ENCODE data around the gene ENTPD8. TPM values are rescaled to one million over a fixed set of nuclear protein-coding genes. Genes with fewer than 3 reads are reported as not detected.

Gene ENTPD8
- total and polyA plus RNA-seq, 2 of the 13 experiments (the other 11 are each of a cell fraction or from before 2014, with no cell fraction given), result 0.26 to 0.44 TPM

DNA sequence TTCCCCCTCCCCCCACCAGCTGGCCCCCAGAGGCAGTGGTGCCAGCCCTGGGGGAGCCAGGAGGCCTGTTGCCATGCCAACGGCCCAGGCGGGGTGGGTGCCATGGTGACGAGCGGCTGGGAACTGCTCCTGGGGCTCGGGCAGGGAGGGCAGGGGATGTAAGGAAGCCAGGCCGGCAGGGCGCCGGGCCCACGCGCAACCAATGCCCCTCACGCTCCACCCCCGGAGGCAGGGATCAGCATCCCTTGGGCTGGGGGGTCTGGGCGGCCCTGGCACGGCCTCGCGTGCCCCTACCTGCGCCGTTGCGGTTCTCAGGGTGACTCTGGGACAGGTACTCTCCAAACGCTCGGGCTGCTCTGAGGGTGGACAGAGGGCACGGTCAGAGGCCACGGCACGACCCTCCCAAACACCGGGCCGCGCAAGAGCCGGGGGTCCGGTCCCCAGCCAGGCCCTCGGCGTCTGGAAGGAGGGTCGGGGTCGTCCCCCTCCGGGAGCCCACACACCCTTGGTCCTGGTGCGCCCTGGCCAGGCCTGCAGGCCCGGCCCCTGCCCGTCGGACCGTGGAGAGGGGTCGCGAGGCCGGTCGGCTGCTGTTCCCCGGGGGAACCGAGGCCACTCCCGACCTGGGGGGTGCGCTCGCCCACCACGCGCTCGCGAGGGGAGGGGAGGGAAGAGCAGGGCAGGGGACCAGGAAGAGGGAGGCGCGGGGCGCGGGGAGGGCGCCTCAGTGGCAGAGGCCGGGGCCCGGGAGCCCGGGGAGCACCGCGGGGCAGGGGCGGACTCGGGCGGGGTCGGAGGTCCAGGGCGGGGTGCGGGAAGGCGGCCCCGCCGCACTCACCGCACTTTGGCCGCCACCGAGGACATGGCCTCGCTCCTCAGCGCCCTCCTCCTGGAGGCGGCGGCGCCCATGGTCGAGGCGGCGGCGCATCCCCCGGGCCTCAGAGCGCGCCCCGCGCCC lies 17.3 kb upstream of the ENTPD8 start (continued):
- TF ChIP-seq ZNF891 (CRISPR knock-in tag; IDR thresholded peaks at IDR 0.05) (no peak), U2AF2 (IDR thresholded peaks at IDR 0.05; ENCODE audit: low read depth, low read length) (no peak), ZNF430 (CRISPR knock-in tag; IDR thresholded peaks at IDR 0.05) (peak; percentile 56; the same call in 1 of the 2 replicates), SRY (CRISPR knock-in tag; IDR thresholded peaks at IDR 0.05) (peak; percentile 60), ZNF546 (CRISPR knock-in tag; conservative IDR thresholded peaks at IDR 0.05) (peak; percentile 60; the same call in 1 of the 2 replicates), MXI1 (IDR thresholded peaks at IDR 0.05; ENCODE audit: borderline replicate concordance, low read depth, low read length) (0 out of 3 replicates have a peak, but pooled peaks have one; percentile 41), ZFP82 (CRISPR knock-in tag; IDR thresholded peaks at IDR 0.05; ENCODE audit: borderline replicate concordance) (0 out of 2 replicates have a peak, but pooled peaks have one; percentile 59), ZNF703 (CRISPR knock-in tag; IDR thresholded peaks at IDR 0.05; ENCODE audit: borderline replicate concordance) (0 out of 2 replicates have a peak, but pooled peaks have one; percentile 3), HDAC1 (CRISPR knock-in tag; IDR thresholded peaks at IDR 0.05) (peak; percentile 46; the same call in 1 of the 2 replicates), ZNF687 (CRISPR knock-in tag; IDR thresholded peaks at IDR 0.05) (peak; percentile 56; the same call in 1 of the 2 replicates), ZNF468 (CRISPR knock-in tag; IDR thresholded peaks at IDR 0.05) (no peak), KMT2B (CRISPR knock-in tag; IDR thresholded peaks at IDR 0.05) (no peak), ZNF329 (CRISPR knock-in tag; IDR thresholded peaks at IDR 0.05; ENCODE audit: low read depth) (peak; percentile 15; the same call in 1 of the 2 replicates), FOXO1 (CRISPR knock-in tag; IDR thresholded peaks at IDR 0.05) (0 out of 2 replicates have a peak, but pooled peaks have one; percentile 9), FOSL1 (CRISPR knock-in tag; IDR thresholded peaks at IDR 0.05; ENCODE audit: borderline replicate concordance) (no peak)
- TF ChIP-seq, protein P1, sequence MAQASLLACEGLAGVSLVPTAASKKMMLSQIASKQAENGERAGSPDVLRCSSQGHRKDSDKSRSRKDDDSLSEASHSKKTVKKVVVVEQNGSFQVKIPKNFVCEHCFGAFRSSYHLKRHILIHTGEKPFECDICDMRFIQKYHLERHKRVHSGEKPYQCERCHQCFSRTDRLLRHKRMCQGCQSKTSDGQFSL (CRISPR knock-in tag; IDR thresholded peaks at IDR 0.05), result peak; percentile 42; the same call in 1 of the 2 replicates
- TF ChIP-seq, protein P2, sequence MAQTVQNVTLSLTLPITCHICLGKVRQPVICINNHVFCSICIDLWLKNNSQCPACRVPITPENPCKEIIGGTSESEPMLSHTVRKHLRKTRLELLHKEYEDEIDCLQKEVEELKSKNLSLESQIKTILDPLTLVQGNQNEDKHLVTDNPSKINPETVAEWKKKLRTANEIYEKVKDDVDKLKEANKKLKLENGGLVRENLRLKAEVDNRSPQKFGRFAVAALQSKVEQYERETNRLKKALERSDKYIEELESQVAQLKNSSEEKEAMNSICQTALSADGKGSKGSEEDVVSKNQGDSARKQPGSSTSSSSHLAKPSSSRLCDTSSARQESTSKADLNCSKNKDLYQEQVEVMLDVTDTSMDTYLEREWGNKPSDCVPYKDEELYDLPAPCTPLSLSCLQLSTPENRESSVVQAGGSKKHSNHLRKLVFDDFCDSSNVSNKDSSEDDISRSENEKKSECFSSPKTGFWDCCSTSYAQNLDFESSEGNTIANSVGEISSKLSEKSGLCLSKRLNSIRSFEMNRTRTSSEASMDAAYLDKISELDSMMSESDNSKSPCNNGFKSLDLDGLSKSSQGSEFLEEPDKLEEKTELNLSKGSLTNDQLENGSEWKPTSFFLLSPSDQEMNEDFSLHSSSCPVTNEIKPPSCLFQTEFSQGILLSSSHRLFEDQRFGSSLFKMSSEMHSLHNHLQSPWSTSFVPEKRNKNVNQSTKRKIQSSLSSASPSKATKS (CRISPR knock-in tag; IDR thresholded peaks at IDR 0.05), result no peak
- TF ChIP-seq, protein P3, sequence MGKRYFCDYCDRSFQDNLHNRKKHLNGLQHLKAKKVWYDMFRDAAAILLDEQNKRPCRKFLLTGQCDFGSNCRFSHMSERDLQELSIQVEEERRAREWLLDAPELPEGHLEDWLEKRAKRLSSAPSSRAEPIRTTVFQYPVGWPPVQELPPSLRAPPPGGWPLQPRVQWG (CRISPR knock-in tag; IDR thresholded peaks at IDR 0.05; ENCODE audit: borderline replicate concordance, low read depth), result no peak
